HepG2 (cell line): Measurements from ENCODE around the gene SLC9A8. TPM values are rescaled to one million over a fixed set of nuclear protein-coding genes. Genes with fewer than 3 reads are reported as not detected.

ENCODE experiments used
- CBX5 ChIP-seq: sonication (generic); formaldehyde crosslinking; IDR thresholded peaks from 2 replicates; pipeline ENCODE4 v1.4.0; 2020; ENCODE audit warnings: missing genetic modification reagents, borderline replicate concordance
- CEBPB ChIP-seq: IDR thresholded peaks from 2 replicates; pipeline ENCODE4 v1.6.1; 2011; ENCODE audit warnings: low read depth, low read length, improper control_type of control experiment, borderline replicate concordance
- DRAP1 ChIP-seq: IDR thresholded peaks from 2 replicates; pipeline ENCODE4 v1.6.1; 2016; ENCODE audit warnings: missing genetic modification reagents, missing compliant biosample characterization
- FOSL1 ChIP-seq: sonication (generic); formaldehyde crosslinking; IDR thresholded peaks from 2 replicates; pipeline ENCODE4 v1.9.0; 2021; ENCODE audit warnings: missing genetic modification reagents, borderline replicate concordance
- FOXK1 ChIP-seq: sonication (generic); formaldehyde crosslinking; IDR thresholded peaks from 2 replicates; pipeline ENCODE4 v1.4.0; 2020; ENCODE audit warnings: low read depth, missing genetic modification reagents, borderline replicate concordance
- HNRNPH1 ChIP-seq: fragments of 200-400 bp; formaldehyde crosslinking; optimal IDR thresholded peaks from 2 replicates; pipeline ENCODE3; 2017; ENCODE audit warnings: mild to moderate bottlenecking, low read depth, low read length
- ISL2 ChIP-seq: sonication (generic); formaldehyde crosslinking; IDR thresholded peaks from 2 replicates; pipeline ENCODE4 v1.5.0; 2020; ENCODE audit warnings: missing genetic modification reagents
- JDP2 ChIP-seq: sonication (generic); formaldehyde crosslinking; IDR thresholded peaks from 2 replicates; pipeline ENCODE4 v1.8.1; 2022; ENCODE audit warnings: missing genetic modification reagents, borderline replicate concordance
- KDM5B ChIP-seq: sonication (generic); formaldehyde crosslinking; IDR thresholded peaks from 2 replicates; pipeline ENCODE4 v1.4.0; 2020; ENCODE audit warnings: missing genetic modification reagents, mild to moderate bottlenecking, borderline replicate concordance
- NFIC ChIP-seq: IDR thresholded peaks from 2 replicates; pipeline ENCODE4 v1.6.1; 2012; ENCODE audit warnings: mild to moderate bottlenecking, low read length, inconsistent platforms
- POGZ ChIP-seq: sonication (generic); formaldehyde crosslinking; IDR thresholded peaks from 2 replicates; pipeline ENCODE4 v1.4.0; 2020; ENCODE audit warnings: mild to moderate bottlenecking, missing genetic modification reagents
- ZNF230 ChIP-seq: sonication (generic); formaldehyde crosslinking; IDR thresholded peaks from 2 replicates; pipeline ENCODE4 v1.4.0; 2020; ENCODE audit warnings: mild to moderate bottlenecking, missing genetic modification reagents
- ZNF766 ChIP-seq: sonication (generic); formaldehyde crosslinking; IDR thresholded peaks from 2 replicates; pipeline ENCODE4 v1.5.0; 2020; ENCODE audit warnings: missing genetic modification reagents, borderline replicate concordance
- polyA plus RNA-seq, 8 experiments: library from polyadenylated mRNA; depleted of rRNA in 3 of 8; stranded (reverse) in 7 of 8; unstranded in 1 of 8; fragments of >200 nt; fragmentation: Illumina TruSeq in 4 of 8; extraction: Trizol in 4 of 8; gene quantifications; 2 replicates each; pipeline versions ENCODE4 v1.2.1 to v1.2.3, GENCODE V29; 2011 to 2016; ENCODE audit warnings: low read depth in 4 of 8, missing spikeins in 1 of 8, mixed read lengths in 1 of 8; ENCODE audit not compliant: insufficient read depth in 1 of 8
- total RNA-seq, 5 experiments: library from RNA; depleted of rRNA; stranded (reverse); fragments of >200 nt; fragmentation: Illumina TruSeq; extraction: Trizol; gene quantifications; 2 replicates each; pipeline ENCODE4 v1.2.3, GENCODE V29; 2016; ENCODE audit warnings: low read depth in 1 of 5
- TF ChIP-seq, protein P1 (sequence below): sonication (generic); formaldehyde crosslinking; IDR thresholded peaks from 2 replicates; pipeline ENCODE4 v1.8.1; 2023; ENCODE audit warnings: mild to moderate bottlenecking, inconsistent platforms, moderate library complexity, missing genetic modification reagents, borderline replicate concordance
- TF ChIP-seq, protein P2 (sequence below): sonication (generic); formaldehyde crosslinking; IDR thresholded peaks from 2 replicates; pipeline ENCODE4 v1.9.0; 2021; ENCODE audit warnings: missing genetic modification reagents, borderline replicate concordance
- TF ChIP-seq, protein P3 (sequence below): IDR thresholded peaks from 2 replicates; pipeline ENCODE4 v1.4.0; 2020; ENCODE audit warnings: mild to moderate bottlenecking, missing genetic modification reagents
- TF ChIP-seq, protein P4 (sequence below): sonication (generic); formaldehyde crosslinking; IDR thresholded peaks from 2 replicates; pipeline ENCODE4 v1.4.0; 2020; ENCODE audit warnings: missing genetic modification reagents
- TF ChIP-seq, protein P5 (sequence below): sonication (generic); formaldehyde crosslinking; IDR thresholded peaks from 2 replicates; pipeline ENCODE4 v1.5.0; 2020; ENCODE audit warnings: mild to moderate bottlenecking, low read depth, missing genetic modification reagents, borderline replicate concordance

The SLC9A8 gene
- total and polyA plus RNA-seq, 2 of the 13 experiments (the other 11 are each of a cell fraction or from before 2014, with no cell fraction given), result 4.1 to 7.4 TPM

DNA sequence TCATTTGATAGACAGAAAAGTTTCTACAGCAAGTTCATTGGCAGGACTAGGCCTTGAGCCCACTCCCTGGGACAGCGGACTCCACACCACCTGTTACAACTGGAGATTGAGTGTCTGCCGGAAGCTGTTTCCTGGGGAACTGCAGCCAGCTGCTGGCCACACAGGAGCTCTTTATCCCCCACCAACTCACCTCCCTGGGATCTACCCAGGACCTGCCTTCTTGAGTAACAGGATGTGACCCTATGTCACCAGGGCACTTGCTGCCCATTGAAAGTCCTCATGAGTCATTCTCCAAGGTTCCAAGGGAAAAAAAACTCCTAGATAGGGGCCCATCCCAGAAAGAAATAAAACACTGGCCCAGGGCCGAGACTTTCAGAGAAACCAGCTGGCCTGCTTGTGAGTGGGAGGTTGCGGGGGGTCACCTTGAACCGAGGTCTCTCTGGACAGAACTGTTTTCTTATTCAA, 37.4 kb upstream of the SLC9A8 start (continued):
- TF ChIP-seq FOXK1 (CRISPR knock-in tag) (peak; percentile 72; the same call in 1 of the 2 replicates), CBX5 (CRISPR knock-in tag) (peak; percentile 82; the same call in 1 of the 2 replicates), FOSL1 (CRISPR knock-in tag) (peak; percentile 79; the same call in 1 of the 2 replicates), ZNF766 (CRISPR knock-in tag) (no peak; the same call in 1 of the 2 replicates), NFIC (peak; percentile 73), JDP2 (no peak), DRAP1 (CRISPR knock-in tag) (peak; percentile 59; the same call in 1 of the 2 replicates), KDM5B (CRISPR knock-in tag) (peak; percentile 69; the same call in 1 of the 2 replicates), CEBPB (peak; percentile 76; the same call in 1 of the 2 replicates), HNRNPH1 (no peak), ISL2 (CRISPR knock-in tag) (peak; percentile 58; the same call in 1 of the 2 replicates), POGZ (peak; percentile 90), ZNF230 (CRISPR knock-in tag) (no peak; the same call in 1 of the 2 replicates)
- TF ChIP-seq, protein P1, sequence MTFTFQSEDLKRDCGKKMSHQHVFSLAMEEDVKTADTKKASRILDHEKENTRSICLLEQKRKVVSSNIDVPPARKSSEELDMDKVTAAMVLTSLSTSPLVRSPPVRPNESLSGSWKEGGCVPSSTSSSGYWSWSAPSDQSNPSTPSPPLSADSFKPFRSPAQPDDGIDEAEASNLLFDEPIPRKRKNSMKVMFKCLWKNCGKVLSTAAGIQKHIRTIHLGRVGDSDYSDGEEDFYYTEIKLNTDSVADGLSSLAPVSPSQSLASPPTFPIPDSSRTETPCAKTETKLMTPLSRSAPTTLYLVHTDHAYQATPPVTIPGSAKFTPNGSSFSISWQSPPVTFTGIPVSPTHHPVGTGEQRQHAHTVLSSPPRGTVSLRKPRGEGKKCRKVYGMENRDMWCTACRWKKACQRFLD (CRISPR knock-in tag), result no peak
- TF ChIP-seq, protein P2, sequence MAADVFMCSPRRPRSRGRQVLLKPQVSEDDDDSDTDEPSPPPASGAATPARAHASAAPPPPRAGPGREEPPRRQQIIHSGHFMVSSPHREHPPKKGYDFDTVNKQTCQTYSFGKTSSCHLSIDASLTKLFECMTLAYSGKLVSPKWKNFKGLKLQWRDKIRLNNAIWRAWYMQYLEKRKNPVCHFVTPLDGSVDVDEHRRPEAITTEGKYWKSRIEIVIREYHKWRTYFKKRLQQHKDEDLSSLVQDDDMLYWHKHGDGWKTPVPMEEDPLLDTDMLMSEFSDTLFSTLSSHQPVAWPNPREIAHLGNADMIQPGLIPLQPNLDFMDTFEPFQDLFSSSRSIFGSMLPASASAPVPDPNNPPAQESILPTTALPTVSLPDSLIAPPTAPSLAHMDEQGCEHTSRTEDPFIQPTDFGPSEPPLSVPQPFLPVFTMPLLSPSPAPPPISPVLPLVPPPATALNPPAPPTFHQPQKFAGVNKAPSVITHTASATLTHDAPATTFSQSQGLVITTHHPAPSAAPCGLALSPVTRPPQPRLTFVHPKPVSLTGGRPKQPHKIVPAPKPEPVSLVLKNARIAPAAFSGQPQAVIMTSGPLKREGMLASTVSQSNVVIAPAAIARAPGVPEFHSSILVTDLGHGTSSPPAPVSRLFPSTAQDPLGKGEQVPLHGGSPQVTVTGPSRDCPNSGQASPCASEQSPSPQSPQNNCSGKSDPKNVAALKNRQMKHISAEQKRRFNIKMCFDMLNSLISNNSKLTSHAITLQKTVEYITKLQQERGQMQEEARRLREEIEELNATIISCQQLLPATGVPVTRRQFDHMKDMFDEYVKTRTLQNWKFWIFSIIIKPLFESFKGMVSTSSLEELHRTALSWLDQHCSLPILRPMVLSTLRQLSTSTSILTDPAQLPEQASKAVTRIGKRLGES (CRISPR knock-in tag), result no peak
- TF ChIP-seq, protein P3, sequence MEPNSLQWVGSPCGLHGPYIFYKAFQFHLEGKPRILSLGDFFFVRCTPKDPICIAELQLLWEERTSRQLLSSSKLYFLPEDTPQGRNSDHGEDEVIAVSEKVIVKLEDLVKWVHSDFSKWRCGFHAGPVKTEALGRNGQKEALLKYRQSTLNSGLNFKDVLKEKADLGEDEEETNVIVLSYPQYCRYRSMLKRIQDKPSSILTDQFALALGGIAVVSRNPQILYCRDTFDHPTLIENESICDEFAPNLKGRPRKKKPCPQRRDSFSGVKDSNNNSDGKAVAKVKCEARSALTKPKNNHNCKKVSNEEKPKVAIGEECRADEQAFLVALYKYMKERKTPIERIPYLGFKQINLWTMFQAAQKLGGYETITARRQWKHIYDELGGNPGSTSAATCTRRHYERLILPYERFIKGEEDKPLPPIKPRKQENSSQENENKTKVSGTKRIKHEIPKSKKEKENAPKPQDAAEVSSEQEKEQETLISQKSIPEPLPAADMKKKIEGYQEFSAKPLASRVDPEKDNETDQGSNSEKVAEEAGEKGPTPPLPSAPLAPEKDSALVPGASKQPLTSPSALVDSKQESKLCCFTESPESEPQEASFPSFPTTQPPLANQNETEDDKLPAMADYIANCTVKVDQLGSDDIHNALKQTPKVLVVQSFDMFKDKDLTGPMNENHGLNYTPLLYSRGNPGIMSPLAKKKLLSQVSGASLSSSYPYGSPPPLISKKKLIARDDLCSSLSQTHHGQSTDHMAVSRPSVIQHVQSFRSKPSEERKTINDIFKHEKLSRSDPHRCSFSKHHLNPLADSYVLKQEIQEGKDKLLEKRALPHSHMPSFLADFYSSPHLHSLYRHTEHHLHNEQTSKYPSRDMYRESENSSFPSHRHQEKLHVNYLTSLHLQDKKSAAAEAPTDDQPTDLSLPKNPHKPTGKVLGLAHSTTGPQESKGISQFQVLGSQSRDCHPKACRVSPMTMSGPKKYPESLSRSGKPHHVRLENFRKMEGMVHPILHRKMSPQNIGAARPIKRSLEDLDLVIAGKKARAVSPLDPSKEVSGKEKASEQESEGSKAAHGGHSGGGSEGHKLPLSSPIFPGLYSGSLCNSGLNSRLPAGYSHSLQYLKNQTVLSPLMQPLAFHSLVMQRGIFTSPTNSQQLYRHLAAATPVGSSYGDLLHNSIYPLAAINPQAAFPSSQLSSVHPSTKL, result peak; percentile 96
- TF ChIP-seq, protein P4, sequence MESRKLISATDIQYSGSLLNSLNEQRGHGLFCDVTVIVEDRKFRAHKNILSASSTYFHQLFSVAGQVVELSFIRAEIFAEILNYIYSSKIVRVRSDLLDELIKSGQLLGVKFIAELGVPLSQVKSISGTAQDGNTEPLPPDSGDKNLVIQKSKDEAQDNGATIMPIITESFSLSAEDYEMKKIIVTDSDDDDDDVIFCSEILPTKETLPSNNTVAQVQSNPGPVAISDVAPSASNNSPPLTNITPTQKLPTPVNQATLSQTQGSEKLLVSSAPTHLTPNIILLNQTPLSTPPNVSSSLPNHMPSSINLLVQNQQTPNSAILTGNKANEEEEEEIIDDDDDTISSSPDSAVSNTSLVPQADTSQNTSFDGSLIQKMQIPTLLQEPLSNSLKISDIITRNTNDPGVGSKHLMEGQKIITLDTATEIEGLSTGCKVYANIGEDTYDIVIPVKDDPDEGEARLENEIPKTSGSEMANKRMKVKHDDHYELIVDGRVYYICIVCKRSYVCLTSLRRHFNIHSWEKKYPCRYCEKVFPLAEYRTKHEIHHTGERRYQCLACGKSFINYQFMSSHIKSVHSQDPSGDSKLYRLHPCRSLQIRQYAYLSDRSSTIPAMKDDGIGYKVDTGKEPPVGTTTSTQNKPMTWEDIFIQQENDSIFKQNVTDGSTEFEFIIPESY, result peak; percentile 58; the same call in 1 of the 2 replicates
- TF ChIP-seq, protein P5, sequence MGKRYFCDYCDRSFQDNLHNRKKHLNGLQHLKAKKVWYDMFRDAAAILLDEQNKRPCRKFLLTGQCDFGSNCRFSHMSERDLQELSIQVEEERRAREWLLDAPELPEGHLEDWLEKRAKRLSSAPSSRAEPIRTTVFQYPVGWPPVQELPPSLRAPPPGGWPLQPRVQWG, result no peak
